SH-SY5Y (cell line): ENCODE data around the gene PITPNM3.

Experiments used
- GATA2 ChIP-seq: IDR thresholded peaks from 2 replicates; pipeline ENCODE4 v1.6.1; 2011; ENCODE audit warnings: mild to moderate bottlenecking, low read depth, low read length
- GATA3 ChIP-seq: IDR thresholded peaks from 2 replicates; pipeline ENCODE4 v1.6.1; 2011; ENCODE audit warnings: low read depth, mild to moderate bottlenecking, low read length, moderate library complexity

GRCh38 chr17:6536566-6537065 is 19.7 kb downstream of the PITPNM3 start:
- TF ChIP-seq GATA2 (no peak), GATA3 (no peak)
